ENCODE results near the gene HSDL2.

Gene HSDL2

GRCh38 chr9:112433499-112434392 lies 53.8 kb downstream of the HSDL2 start:
- no peaks in the 10 kb centered on the region for H3K36me3 ChIP-seq
- no peak overlapping the region for H3K4me3 ChIP-seq (ENCODE audit: low read depth, low read length)
- no peaks in the 10 kb centered on the region for H3K4me1 ChIP-seq
- no peak for TF ChIP-seq CTCF (IDR thresholded peaks at IDR 0.05; ENCODE audit: low read depth, low read length)
- H3K9me3 ChIP-seq: no peaks in the 10 kb centered on the region
- H3K27me3 ChIP-seq: no peaks in the 10 kb centered on the region
- DNase-seq: no peak

- no peak for TF ChIP-seq CTCF (IDR thresholded peaks at IDR 0.05; ENCODE audit: low read depth, low read length)
- H3K36me3 ChIP-seq: no peaks in the 10 kb centered on the region
- H3K4me1 ChIP-seq: no peaks in the 10 kb centered on the region
- no peaks in the 10 kb centered on the region for H3K9me3 ChIP-seq
- no peaks in the 10 kb centered on the region for H3K27me3 ChIP-seq
- no peak for DNase-seq
- H3K4me3 ChIP-seq (ENCODE audit: low read depth, low read length): no peak overlapping the region
Measured at GRCh38 chr9:112434487-112434886, 54.6 kb downstream of the HSDL2 start.

- no peak for DNase-seq
- Histone ChIP-seq H3K4me1 (no peaks in the 10 kb centered on the region), H3K4me3 (ENCODE audit: low read depth, low read length) (no peak overlapping the region), H3K9me3 (no peaks in the 10 kb centered on the region), H3K27me3 (no peaks in the 10 kb centered on the region), H3K36me3 (no peaks in the 10 kb centered on the region)
- TF ChIP-seq CTCF (IDR thresholded peaks at IDR 0.05; ENCODE audit: low read depth, low read length): no peak
Measured at GRCh38 chr9:112437406-112437805, 57.5 kb downstream of the HSDL2 start.

GRCh38 chr9:112439171-112439570 lies 59.3 kb downstream of the HSDL2 start:
- no peaks in the 10 kb centered on the region for H3K27me3 ChIP-seq
- no peak for DNase-seq
- H3K9me3 ChIP-seq: no peaks in the 10 kb centered on the region
- no peaks in the 10 kb centered on the region for H3K4me1 ChIP-seq
- no peaks in the 10 kb centered on the region for H3K36me3 ChIP-seq
- no peak overlapping the region for H3K4me3 ChIP-seq (ENCODE audit: low read depth, low read length)
- TF ChIP-seq CTCF (IDR thresholded peaks at IDR 0.05; ENCODE audit: low read depth, low read length): no peak

GRCh38 chr9:112439825-112440224 lies 59.9 kb downstream of the HSDL2 start:
- DNase-seq: no peak
- Histone ChIP-seq H3K4me3 (ENCODE audit: low read depth, low read length) (no peak overlapping the region), H3K9me3 (no peaks in the 10 kb centered on the region), H3K27me3 (no peaks in the 10 kb centered on the region), H3K4me1 (no peaks in the 10 kb centered on the region), H3K36me3 (no peaks in the 10 kb centered on the region)
- no peak for TF ChIP-seq CTCF (IDR thresholded peaks at IDR 0.05; ENCODE audit: low read depth, low read length)

GRCh38 chr9:112443200-112443599 lies 63.3 kb downstream of the HSDL2 start:
- H3K4me1 ChIP-seq: no peaks in the 10 kb centered on the region
- peak; percentile 57 for TF ChIP-seq CTCF (IDR thresholded peaks at IDR 0.05; ENCODE audit: low read depth, low read length)
- no peak overlapping the region for H3K4me3 ChIP-seq (ENCODE audit: low read depth, low read length)
- DNase-seq: no peak
- H3K36me3 ChIP-seq: no peaks in the 10 kb centered on the region; the same call in 1 of the 2 replicates
- no peaks in the 10 kb centered on the region for H3K27me3 ChIP-seq
- no peaks in the 10 kb centered on the region for H3K9me3 ChIP-seq

All from BE2C (cell line).